Measurements from ENCODE around the gene FKBP15.

GRCh38 chr9:113216406-113216805 is 4.7 kb downstream of the FKBP15 start:
- TF ChIP-seq CTCF (IDR thresholded peaks at IDR 0.05; ENCODE audit: borderline replicate concordance, extremely low read depth, low read length, poor library complexity, severe bottlenecking) (no peak), EZH2 (IDR thresholded peaks at IDR 0.05; ENCODE audit: borderline replicate concordance, low read depth, low read length, severe bottlenecking) (no peak)

All from DND-41 (cell line).